H1 (cell line): ENCODE data around the gene DDX50. TPM values are rescaled to one million over a fixed set of nuclear protein-coding genes. Genes with fewer than 3 reads are reported as not detected.
"Not testable (repeated sequence)": the region's sequence is repeated elsewhere in the genome, so short reads cannot be mapped to it uniquely, and the experiment has no call there.

ENCODE experiments used
- CTCF ChIA-PET: fragments of 300-600 bp; sonication (Branson Sonifier 250); formaldehyde crosslinking; loops from one replicate; lab custom pipeline; 2021; ENCODE audit not compliant: partially characterized antibody; lab: Charles Lee
- POLR2A ChIA-PET: fragments of 300-600 bp; sonication (Branson Sonifier 250); formaldehyde crosslinking; loops from one replicate; lab custom pipeline; 2021; ENCODE audit warnings: inconsistent platforms; ENCODE audit not compliant: partially characterized antibody; lab: Charles Lee
- DNase-seq, 2 experiments: peaks; one replicate each; pipeline versions ENCODE4 v3.0.0 to v3.0.0-alpha.2; 2010 to 2022; ENCODE audit warnings: low spot score in 2 of 2, low read depth in 1 of 2, mixed read lengths in 1 of 2
- FAIRE-seq: peaks from 2 replicates; lab custom pipeline; 2011; peaks lifted over from hg19 to GRCh38; lab: Jason Lieb, UNC
- H2AFZ ChIP-seq: 2 replicates; pipeline ENCODE4 v1.8.1; 2012; ENCODE audit warnings: low read length, inconsistent platforms
- H2AK5ac ChIP-seq: 2 replicates; pipeline ENCODE4 v1.6.1; 2013; ENCODE audit warnings: low read depth, low read length
- H2BK120ac ChIP-seq: replicated peaks from 2 replicates; pipeline ENCODE3; 2013; ENCODE audit warnings: low read depth, low read length, inconsistent platforms
- H2BK12ac ChIP-seq: 2 replicates; pipeline ENCODE4 v1.6.1; 2013; ENCODE audit warnings: low read depth, low read length
- H2BK15ac ChIP-seq: 2 replicates; pipeline ENCODE4 v1.6.1; 2013; ENCODE audit warnings: low read length
- H2BK20ac ChIP-seq: 2 replicates; pipeline ENCODE4 v1.6.1; 2013; ENCODE audit warnings: low read length
- H2BK5ac ChIP-seq: 2 replicates; pipeline ENCODE4 v1.6.1; 2013; ENCODE audit warnings: low read depth, low read length
- H3K14ac ChIP-seq: 2 replicates; pipeline ENCODE4 v1.6.1; 2013; ENCODE audit warnings: inconsistent platforms; ENCODE audit not compliant: insufficient read length
- H3K18ac ChIP-seq: 2 replicates; pipeline ENCODE4 v1.6.1; 2013; ENCODE audit warnings: low read length; ENCODE audit errors: extremely low read depth
- H3K23ac ChIP-seq: 2 replicates; pipeline ENCODE4 v1.6.1; 2013; ENCODE audit warnings: inconsistent platforms; ENCODE audit not compliant: insufficient read length
- H3K23me2 ChIP-seq: 2 replicates; pipeline ENCODE4 v1.6.1; 2013; ENCODE audit warnings: low read depth, low read length
- H3K27ac ChIP-seq: 2 replicates; pipeline ENCODE4 v1.6.1; 2011; ENCODE audit warnings: low read depth, low read length, inconsistent platforms
- H3K27me3 ChIP-seq, 4 experiments: replicated peaks in 1 of 4; 1 replicate in 1 of 4; 2 replicates in 3 of 4; pipeline versions ENCODE4 v1.6.1 to v1.8.1; 2011 to 2013; ENCODE audit warnings: low read length in 3 of 4, mild to moderate bottlenecking in 3 of 4, inconsistent platforms in 2 of 4, mixed read lengths in 2 of 4, moderate library complexity in 1 of 4; ENCODE audit not compliant: control insufficient read depth in 3 of 4, insufficient read depth in 3 of 4; ENCODE audit errors: extremely low read depth in 1 of 4
- H3K36me3 ChIP-seq, 4 experiments: 2 replicates each; pipeline versions ENCODE4 v1.6.1 to v1.8.1; 2011 to 2013; ENCODE audit warnings: mild to moderate bottlenecking in 4 of 4, low read length in 3 of 4, moderate library complexity in 2 of 4, control low read depth in 1 of 4, inconsistent platforms in 1 of 4; ENCODE audit not compliant: insufficient read depth in 4 of 4, control insufficient read depth in 2 of 4
- H3K4ac ChIP-seq: replicated peaks from 2 replicates; pipeline ENCODE3; 2013; ENCODE audit warnings: low read length, low read depth, mixed read lengths, inconsistent platforms; ENCODE audit not compliant: insufficient read length
- H3K4me1 ChIP-seq, 4 experiments: replicated peaks in 1 of 4; 1 replicate in 1 of 4; 2 replicates in 3 of 4; pipeline versions ENCODE4 v1.6.1 to v1.8.1; 2011 to 2013; ENCODE audit warnings: low read length in 3 of 4, inconsistent platforms in 2 of 4, mixed read lengths in 1 of 4; ENCODE audit not compliant: insufficient read depth in 4 of 4, control insufficient read depth in 3 of 4
- H3K4me2 ChIP-seq, 2 experiments: 2 replicates each; pipeline versions ENCODE4 v1.6.1 to v1.8.1; 2011 to 2013; ENCODE audit warnings: low read depth in 2 of 2, low read length in 2 of 2, control low read depth in 1 of 2, inconsistent platforms in 1 of 2, mild to moderate bottlenecking in 1 of 2; ENCODE audit not compliant: insufficient read depth in 1 of 2
- H3K4me3 ChIP-seq, 4 experiments: fragments of 200-600, 300-600 bp in 1 of 4; sonication (generic), shearing (Covaris generic), sonication (Bioruptor Twin) in 1 of 4; 2 replicates each; pipeline versions ENCODE4 v1.5.1 to v1.8.1; 2011 to 2016; ENCODE audit warnings: low read length in 4 of 4, low read depth in 3 of 4, control low read depth in 2 of 4, inconsistent platforms in 2 of 4, mild to moderate bottlenecking in 2 of 4, mixed read lengths in 1 of 4, moderate library complexity in 1 of 4; ENCODE audit not compliant: insufficient read depth in 2 of 4; ENCODE audit errors: extremely low read depth in 1 of 4
- H3K56ac ChIP-seq: replicated peaks from 2 replicates; pipeline ENCODE3; 2013; ENCODE audit warnings: low read depth, mild to moderate bottlenecking, mixed read lengths, low read length, inconsistent platforms; ENCODE audit not compliant: insufficient read length
- H3K79me1 ChIP-seq: 2 replicates; pipeline ENCODE4 v1.6.1; 2013; ENCODE audit warnings: low read depth, low read length, control low read depth
- H3K79me2 ChIP-seq, 2 experiments: 2 replicates each; pipeline versions ENCODE4 v1.6.1 to v1.8.1; 2012 to 2013; ENCODE audit warnings: low read length in 2 of 2, mild to moderate bottlenecking in 2 of 2, inconsistent platforms in 1 of 2; ENCODE audit not compliant: insufficient read depth in 2 of 2, control insufficient read depth in 1 of 2
- H3K9ac ChIP-seq, 4 experiments: replicated peaks in 1 of 4; 1 replicate in 1 of 4; 2 replicates in 3 of 4; pipeline versions ENCODE4 v1.6.1 to v1.8.1; 2011 to 2013; ENCODE audit warnings: low read depth in 3 of 4, low read length in 3 of 4, control low read depth in 2 of 4, mild to moderate bottlenecking in 2 of 4, moderate library complexity in 2 of 4, inconsistent platforms in 1 of 4; ENCODE audit errors: extremely low read depth in 1 of 4
- H3K9me3 ChIP-seq, 2 experiments: 2 replicates each; pipeline versions ENCODE4 v1.6.1 to v1.8.1; 2012 to 2013; ENCODE audit warnings: mild to moderate bottlenecking in 2 of 2, moderate library complexity in 2 of 2, control low read depth in 1 of 2, inconsistent platforms in 1 of 2, low read depth in 1 of 2, low read length in 1 of 2, mixed read lengths in 1 of 2; ENCODE audit not compliant: insufficient read depth in 2 of 2
- H4K20me1 ChIP-seq, 2 experiments: replicated peaks in 1 of 2; 2 replicates each; pipeline versions ENCODE3 to v1.8.1; 2011 to 2013; ENCODE audit warnings: inconsistent platforms in 2 of 2, low read length in 2 of 2, mild to moderate bottlenecking in 1 of 2; ENCODE audit not compliant: insufficient read depth in 2 of 2, control insufficient read depth in 1 of 2
- H4K5ac ChIP-seq: 2 replicates; pipeline ENCODE4 v1.6.1; 2013; ENCODE audit warnings: low read length, low read depth, mixed read lengths, inconsistent platforms; ENCODE audit not compliant: insufficient read length
- H4K8ac ChIP-seq: 2 replicates; pipeline ENCODE4 v1.8.0; 2013; ENCODE audit warnings: mild to moderate bottlenecking, moderate library complexity, low read length, inconsistent platforms; ENCODE audit not compliant: insufficient read depth; ENCODE audit errors: extremely low read depth
- H4K91ac ChIP-seq: replicated peaks from 2 replicates; pipeline ENCODE3; 2013; ENCODE audit warnings: low read length, mixed read lengths, inconsistent platforms; ENCODE audit not compliant: insufficient read length
- WGBS, 2 experiments: shearing (Covaris generic) in 1 of 2; methylation state at CpG; one replicate each; pipeline versions ENCODE4 v1.1.6 to v1.1.7; 2013 to 2015; ENCODE audit warnings: low lambda C conversion rate in 2 of 2, mixed read lengths in 2 of 2, inconsistent platforms in 1 of 2, low coverage in 1 of 2, missing lambda C conversion rate in 1 of 2; ENCODE audit not compliant: insufficient replicate concordance in 2 of 2, insufficient coverage in 1 of 2, insufficient read length in 1 of 2; ENCODE audit errors: extremely low coverage in 1 of 2, missing lambda C conversion rate in 1 of 2; 5-methylcytosine and 5-hydroxymethylcytosine counted together
- polyA plus RNA-seq, 7 experiments: library from polyadenylated mRNA; depleted of rRNA in 3 of 7; stranded (reverse) in 5 of 7; unstranded in 2 of 7; fragments of >200 nt in 5 of 7; fragments of 200-250 nt in 2 of 7; gene quantifications; 1 replicate in 5 of 7; 2 replicates in 1 of 7; 4 replicates in 1 of 7; pipeline versions ENCODE4 v1.2.1 to v1.2.3, GENCODE V29; 2011 to 2013; ENCODE audit warnings: missing spikeins in 2 of 7, mixed read lengths in 2 of 7
- total RNA-seq: library from RNA; stranded (reverse); fragmentation: NEBNext Ultra II Directional; extraction: Animal tissue kit (Norgen Biotek cat#: 25700); gene quantifications from 2 replicates; pipeline ENCODE4 v1.2.1, GENCODE V29; 2021

Gene DDX50
- total and polyA plus RNA-seq, 2 of the 8 experiments (the other 6 are each of a cell fraction or from before 2014, with no cell fraction given) = 20.0 to 36.5 TPM

- FAIRE-seq, H3K27me3 ChIP-seq, H3K4me3 ChIP-seq, H3K4ac ChIP-seq, H4K8ac ChIP-seq, H2BK15ac ChIP-seq, H3K27ac ChIP-seq, H2BK120ac ChIP-seq, H2AK5ac ChIP-seq, H3K14ac ChIP-seq, H2BK5ac ChIP-seq, H4K5ac ChIP-seq, H4K20me1 ChIP-seq, H3K23ac ChIP-seq, H3K56ac ChIP-seq, H3K4me1 ChIP-seq, H3K9ac ChIP-seq, H2AFZ ChIP-seq, H3K4me2 ChIP-seq, H3K9me3 ChIP-seq, H3K79me2 ChIP-seq, H2BK12ac ChIP-seq, H4K91ac ChIP-seq, H3K18ac ChIP-seq, H2BK20ac ChIP-seq, DNase-seq, H3K23me2 ChIP-seq, H3K79me1 ChIP-seq: not testable (repeated sequence)
- ChIA-PET POLR2A (interaction anchor here (0.6 to 1.7 kb wide), 5 partner anchors 8 to 203 kb away, joined by 3 to 5 read pairs (median 3); partner anchors contain the start of gene DDX21), CTCF (interaction anchor here (0.7 kb wide), 1 partner anchor 89 kb away, joined by 3 read pairs; no protein-coding TSS in a partner anchor)
- WGBS, 2 experiments = 78% methylated on average over 3 of the region's 5 CpGs; no CpG with 5 or more reads in 1 of the 2 experiments
- peaks cover 39 to 98% (median 81%) of the 10 kb centered on the region in 4 experiments for H3K36me3 ChIP-seq
Observed at GRCh38 chr10:68975936-68976473, 74.9 kb downstream of the DDX50 start.

GRCh38 chr10:68979738-68980137 lies 78.6 kb downstream of the DDX50 start:
- not testable (repeated sequence) for H3K23ac ChIP-seq, H2AFZ ChIP-seq, H2AK5ac ChIP-seq, H3K27ac ChIP-seq, FAIRE-seq, H4K91ac ChIP-seq, H2BK20ac ChIP-seq, H3K79me2 ChIP-seq, H3K9me3 ChIP-seq, H2BK5ac ChIP-seq, H3K14ac ChIP-seq, H3K4me3 ChIP-seq, H3K18ac ChIP-seq, H3K56ac ChIP-seq, H2BK12ac ChIP-seq, H2BK15ac ChIP-seq, H2BK120ac ChIP-seq, H3K9ac ChIP-seq, H3K79me1 ChIP-seq, H3K4me2 ChIP-seq, H3K4ac ChIP-seq, H3K23me2 ChIP-seq, H3K27me3 ChIP-seq, H4K20me1 ChIP-seq, DNase-seq, H3K4me1 ChIP-seq, H4K5ac ChIP-seq, H4K8ac ChIP-seq
- CTCF ChIA-PET = interaction anchor here (0.6 to 1.5 kb wide), 2 partner anchors 10 to 50 kb away, joined by 3 to 4 read pairs; no protein-coding TSS in a partner anchor
- 96% methylated on average over 6 of the region's 6 CpGs; no CpG with 5 or more reads in 1 of the 2 experiments for WGBS, 2 experiments
- peaks cover 35 to 91% (median 69%) of the 10 kb centered on the region in 4 experiments for H3K36me3 ChIP-seq
- POLR2A ChIA-PET = interaction anchor here (1.7 to 11.6 kb wide), 3 partner anchors 10 to 24 kb away, joined by 4 to 91 read pairs (median 11); partner anchors contain the start of gene DDX21
